ENCODE data around the gene LTB4R2.

LTB4R2 gene

DNA sequence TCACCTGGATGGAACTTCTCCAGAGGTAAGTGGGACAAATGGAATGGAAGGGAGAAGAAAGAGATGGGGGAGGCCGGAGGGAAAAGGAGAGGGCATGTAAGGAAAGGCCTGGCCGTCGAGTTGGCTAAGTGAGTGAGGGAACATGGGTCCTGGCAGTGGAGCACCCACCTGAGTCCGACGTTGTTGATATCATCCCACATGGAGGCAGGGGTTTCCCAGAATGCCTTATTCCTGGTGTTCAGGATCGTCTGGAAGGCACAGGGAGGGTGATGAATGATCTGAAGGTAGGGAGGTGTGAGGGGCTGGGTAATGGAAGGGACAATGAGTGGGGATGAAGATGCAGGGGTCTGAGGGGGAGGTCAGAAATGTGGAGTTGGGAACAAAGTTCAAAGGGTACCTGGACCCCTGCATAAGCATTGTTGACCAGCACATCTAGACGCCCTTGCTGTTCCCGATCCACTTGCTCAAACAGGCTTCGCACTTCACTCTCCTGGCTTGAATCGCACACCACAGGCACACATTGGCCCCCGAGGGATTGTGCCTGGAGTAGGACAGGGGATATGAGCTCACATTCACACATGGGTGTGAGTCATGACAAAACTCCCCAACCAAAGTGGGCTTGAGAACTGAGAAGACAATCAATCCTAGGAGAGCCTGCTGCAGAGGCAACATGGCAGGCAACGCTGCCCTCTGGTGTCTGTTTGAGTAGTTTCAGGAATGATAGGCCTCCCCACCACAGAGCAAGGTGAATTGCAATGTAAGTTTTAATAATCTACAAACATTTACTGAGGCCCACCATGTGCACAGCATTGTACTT is 13.4 kb upstream of the LTB4R2 start:
- Histone ChIP-seq H4K20me1 (ENCODE audit: insufficient read depth, low read length) (no peaks in the 10 kb centered on the region), H3K9me2 (replicated peaks; ENCODE audit: insufficient read depth, low read length) (no peaks in the 10 kb centered on the region), H3K36me3 (replicated peaks; ENCODE audit: insufficient read depth, low read length) (no peaks in the 10 kb centered on the region), H3K9ac (ENCODE audit: low read length) (no peak overlapping the region), H3K9me3 (replicated peaks; ENCODE audit: insufficient read depth, low read length) (no peaks in the 10 kb centered on the region), H3K4me2 (ENCODE audit: low read depth, low read length) (no peak overlapping the region), H3K27ac (ENCODE audit: low read length) (no peak overlapping the region), H3K4me1 (ENCODE audit: low read length) (0 out of 2 replicates have a peak, but pooled peaks cover 5% of the 10 kb centered on the region), H3F3A (ENCODE audit: insufficient read depth, low read length) (no peaks in the 10 kb centered on the region), H3K79me2 (ENCODE audit: low read length) (peaks cover 22% of the 10 kb centered on the region), H2AFZ (ENCODE audit: low read length) (no peak overlapping the region), H3K4me3 (ENCODE audit: low read length) (no peak overlapping the region), H3K27me3 (replicated peaks; ENCODE audit: insufficient read depth, low read length) (no peaks in the 10 kb centered on the region)
- TF ChIP-seq EZH2 (optimal IDR thresholded peaks at IDR 0.05; ENCODE audit: low read depth, low read length) = no peak
- TF ChIP-seq, protein P1, sequence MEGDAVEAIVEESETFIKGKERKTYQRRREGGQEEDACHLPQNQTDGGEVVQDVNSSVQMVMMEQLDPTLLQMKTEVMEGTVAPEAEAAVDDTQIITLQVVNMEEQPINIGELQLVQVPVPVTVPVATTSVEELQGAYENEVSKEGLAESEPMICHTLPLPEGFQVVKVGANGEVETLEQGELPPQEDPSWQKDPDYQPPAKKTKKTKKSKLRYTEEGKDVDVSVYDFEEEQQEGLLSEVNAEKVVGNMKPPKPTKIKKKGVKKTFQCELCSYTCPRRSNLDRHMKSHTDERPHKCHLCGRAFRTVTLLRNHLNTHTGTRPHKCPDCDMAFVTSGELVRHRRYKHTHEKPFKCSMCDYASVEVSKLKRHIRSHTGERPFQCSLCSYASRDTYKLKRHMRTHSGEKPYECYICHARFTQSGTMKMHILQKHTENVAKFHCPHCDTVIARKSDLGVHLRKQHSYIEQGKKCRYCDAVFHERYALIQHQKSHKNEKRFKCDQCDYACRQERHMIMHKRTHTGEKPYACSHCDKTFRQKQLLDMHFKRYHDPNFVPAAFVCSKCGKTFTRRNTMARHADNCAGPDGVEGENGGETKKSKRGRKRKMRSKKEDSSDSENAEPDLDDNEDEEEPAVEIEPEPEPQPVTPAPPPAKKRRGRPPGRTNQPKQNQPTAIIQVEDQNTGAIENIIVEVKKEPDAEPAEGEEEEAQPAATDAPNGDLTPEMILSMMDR (IDR thresholded peaks at IDR 0.05; ENCODE audit: low read length) = peak; percentile 64
- peak; percentile 36 for DNase-seq

DNA sequence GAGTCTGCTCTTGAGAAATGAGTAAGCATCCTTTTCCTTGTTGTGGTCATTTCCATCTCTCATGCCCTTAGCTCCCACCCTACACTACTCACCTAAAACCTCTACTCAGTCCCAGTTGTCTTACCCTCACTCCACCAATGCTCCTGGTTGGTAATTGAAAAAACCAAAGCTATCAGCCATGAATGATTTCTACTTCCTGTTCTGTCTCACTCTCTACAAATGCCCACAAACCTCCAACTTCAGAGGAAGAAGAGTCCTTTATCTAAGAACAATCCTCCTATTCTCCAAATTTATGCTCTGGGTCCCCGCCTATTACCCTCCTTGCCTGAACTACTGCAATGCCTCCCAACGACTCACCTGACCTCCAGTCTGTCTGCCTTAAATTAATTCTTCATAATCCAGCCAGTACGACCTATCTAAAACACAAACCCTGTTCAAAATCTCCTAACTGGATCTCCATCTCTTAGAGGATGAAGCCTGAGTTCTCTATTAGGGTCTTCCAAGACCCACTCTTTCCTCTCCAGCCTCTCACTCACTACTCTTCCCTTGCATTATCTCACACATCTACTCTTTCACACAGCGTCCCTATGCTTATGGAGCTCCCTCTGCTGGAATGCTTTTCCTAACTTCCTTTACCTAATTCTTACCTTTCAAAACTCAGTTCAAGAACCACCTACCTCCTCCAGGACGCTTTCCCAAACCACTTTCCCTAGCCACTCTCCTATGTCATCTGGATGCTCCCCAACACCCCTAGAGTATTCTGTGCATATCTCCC is 12.6 kb upstream of the LTB4R2 start:
- no peaks in the 10 kb centered on the region for H4K20me1 ChIP-seq (ENCODE audit: insufficient read depth, low read length)
- no peaks in the 10 kb centered on the region for H3K36me3 ChIP-seq (replicated peaks; ENCODE audit: insufficient read depth, low read length)
- DNase-seq = no peak
- no peak overlapping the region for H3K27ac ChIP-seq (ENCODE audit: low read length)
- no peak overlapping the region for H2AFZ ChIP-seq (ENCODE audit: low read length)
- no peak overlapping the region for H3K4me3 ChIP-seq (ENCODE audit: low read length)
- peaks cover 22% of the 10 kb centered on the region for H3K79me2 ChIP-seq (ENCODE audit: low read length)
- H3K4me2 ChIP-seq (ENCODE audit: low read depth, low read length) = no peak overlapping the region
- no peaks in the 10 kb centered on the region for H3F3A ChIP-seq (ENCODE audit: insufficient read depth, low read length)
- H3K9me3 ChIP-seq (replicated peaks; ENCODE audit: insufficient read depth, low read length) = no peaks in the 10 kb centered on the region
- TF ChIP-seq EZH2phosphoT487 (IDR thresholded peaks at IDR 0.05; ENCODE audit: low read length) (no peak), EZH2 (optimal IDR thresholded peaks at IDR 0.05; ENCODE audit: low read depth, low read length) (no peak)
- TF ChIP-seq, protein P1 (IDR thresholded peaks at IDR 0.05; ENCODE audit: low read length) = no peak
- no peak overlapping the region for H3K9ac ChIP-seq (ENCODE audit: low read length)
- no peaks in the 10 kb centered on the region for H3K9me2 ChIP-seq (replicated peaks; ENCODE audit: insufficient read depth, low read length)
- H3K27me3 ChIP-seq (replicated peaks; ENCODE audit: insufficient read depth, low read length) = no peaks in the 10 kb centered on the region
- 0 out of 2 replicates have a peak, but pooled peaks cover 5% of the 10 kb centered on the region for H3K4me1 ChIP-seq (ENCODE audit: low read length)

DNA sequence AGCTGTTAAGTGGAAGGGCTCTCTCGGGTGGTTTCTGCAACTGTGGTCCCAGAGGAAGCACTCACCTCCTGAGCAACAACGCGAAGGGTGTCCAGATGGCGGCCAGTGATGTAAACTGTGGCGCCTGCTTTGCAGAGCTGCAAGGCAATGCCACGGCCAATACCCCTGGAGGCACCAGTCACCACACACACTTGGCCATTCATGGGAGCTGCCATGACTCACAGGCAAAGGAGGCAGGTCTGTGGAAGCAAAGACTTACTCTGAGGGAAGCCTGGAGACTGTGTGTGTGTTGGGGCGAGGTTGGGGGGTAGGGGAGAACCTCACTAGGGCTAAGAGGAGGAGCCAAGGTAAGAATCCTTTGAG is 11.1 kb upstream of the LTB4R2 start:
- no peak for TF ChIP-seq EZH2 (optimal IDR thresholded peaks at IDR 0.05; ENCODE audit: low read depth, low read length)
- TF ChIP-seq EZH2phosphoT487 (IDR thresholded peaks at IDR 0.05; ENCODE audit: low read length) = no peak
- TF ChIP-seq, protein P1 (IDR thresholded peaks at IDR 0.05; ENCODE audit: low read length) = no peak
- H3F3A ChIP-seq (ENCODE audit: insufficient read depth, low read length) = no peaks in the 10 kb centered on the region
- peak overlapping the region; percentile 75 for H3K9ac ChIP-seq (ENCODE audit: low read length)
- H3K4me1 ChIP-seq (ENCODE audit: low read length) = 0 out of 2 replicates have a peak, but pooled peaks cover 5% of the 10 kb centered on the region
- H3K36me3 ChIP-seq (replicated peaks; ENCODE audit: insufficient read depth, low read length) = no peaks in the 10 kb centered on the region
- H2AFZ ChIP-seq (ENCODE audit: low read length) = 0 out of 2 replicates have a peak overlapping the region, but pooled peaks have one; percentile 82
- H3K9me2 ChIP-seq (replicated peaks; ENCODE audit: insufficient read depth, low read length) = no peaks in the 10 kb centered on the region
- no peaks in the 10 kb centered on the region for H4K20me1 ChIP-seq (ENCODE audit: insufficient read depth, low read length)
- peaks cover 22% of the 10 kb centered on the region for H3K79me2 ChIP-seq (ENCODE audit: low read length)
- H3K4me2 ChIP-seq (ENCODE audit: low read depth, low read length) = peak overlapping the region; percentile 70
- no peaks in the 10 kb centered on the region for H3K27me3 ChIP-seq (replicated peaks; ENCODE audit: insufficient read depth, low read length)
- no peaks in the 10 kb centered on the region for H3K9me3 ChIP-seq (replicated peaks; ENCODE audit: insufficient read depth, low read length)
- peak overlapping the region; percentile 60; the same call in 1 of the 2 replicates for H3K27ac ChIP-seq (ENCODE audit: low read length)
- DNase-seq = no peak
- peak overlapping the region; percentile 82 for H3K4me3 ChIP-seq (ENCODE audit: low read length)

All from MM.1S (cell line).